HepG2 (cell line): ENCODE results near the gene C1QL2. TPM values are rescaled to one million over a fixed set of nuclear protein-coding genes. Genes with fewer than 3 reads are reported as not detected.
A peak's percentile ranks its signal among the peaks of the same experiment; 100 is the strongest.

ENCODE experiments used
- ATAC-seq: fragments of 200-7000 bp; cut with Tn5 transposase; 3 replicates; pipeline ENCODE4 v1.9.1; 2020; ENCODE audit warnings: mild to moderate bottlenecking, moderate library complexity
- BruUV-seq: library from RNA; stranded (reverse); fragments of 400-500 nt; replicated peaks from 2 replicates; lab custom pipeline; 2021; lab: Mats Ljungman, UMichigan
- CTCF ChIA-PET: fragments of 300-600 bp; formaldehyde crosslinking; extraction: SDS; loops from one replicate; lab custom pipeline; 2021; ENCODE audit warnings: low total read pairs, inconsistent platforms, low intra/inter-chr PET ratio; lab: Yijun Ruan, JAX
- POLR2A ChIA-PET: fragments of 350-600 bp; sonication (Branson Sonifier 250); formaldehyde crosslinking; loops from one replicate; lab custom pipeline; 2020; ENCODE audit warnings: antibody characterized with exemption, inconsistent platforms; lab: Yijun Ruan, JAX
- DNase-seq: peaks from one replicate; pipeline ENCODE4 v3.0.0-alpha.2; 2015; ENCODE audit warnings: low spot score
- FAIRE-seq: peaks from 3 replicates; lab custom pipeline; 2011; peaks lifted over from hg19 to GRCh38; lab: Jason Lieb, UNC
- H2AFZ ChIP-seq: one replicate; pipeline ENCODE4 v1.6.1; 2011; ENCODE audit warnings: low read length, inconsistent platforms
- H3K27ac ChIP-seq: fragments of 300-600 bp; 3 replicates; pipeline ENCODE4 v1.8.0; 2011; ENCODE audit warnings: mixed run types, mild to moderate bottlenecking, mixed read lengths, low read length, inconsistent platforms; ENCODE audit not compliant: insufficient read depth; ENCODE audit errors: extremely low read length
- H3K27me3 ChIP-seq, 2 experiments: fragments of 200-600 bp in 1 of 2; 2 replicates in 1 of 2; 3 replicates in 1 of 2; pipeline versions ENCODE4 v1.6.0 to v1.8.0; 2011; ENCODE audit warnings: low read length in 2 of 2, mild to moderate bottlenecking in 2 of 2, moderate library complexity in 2 of 2, inconsistent platforms in 1 of 2; ENCODE audit not compliant: insufficient read depth in 2 of 2, control insufficient read depth in 1 of 2
- H3K36me3 ChIP-seq, 2 experiments: fragments of 200-600 bp in 1 of 2; replicated peaks in 1 of 2; 2 replicates in 1 of 2; 3 replicates in 1 of 2; pipeline versions ENCODE4 v1.5.1 to v1.8.0; 2011; ENCODE audit warnings: low read length in 2 of 2, inconsistent platforms in 1 of 2; ENCODE audit not compliant: insufficient read depth in 2 of 2, control insufficient read depth in 1 of 2
- H3K4me1 ChIP-seq: 2 replicates; pipeline ENCODE4 v1.5.1; 2012; ENCODE audit warnings: low read length, inconsistent platforms; ENCODE audit not compliant: insufficient read depth
- H3K4me2 ChIP-seq: 2 replicates; pipeline ENCODE4 v1.6.0; 2011; ENCODE audit warnings: low read depth, low read length, inconsistent platforms
- H3K4me3 ChIP-seq, 3 experiments: fragments of 200-600 bp in 1 of 3; sonication (generic), shearing (Covaris generic) in 1 of 3; replicated peaks in 1 of 3; 2 replicates each; pipeline ENCODE4 v1.5.1; 2011 to 2016; ENCODE audit warnings: low read length in 3 of 3, inconsistent platforms in 2 of 3, low read depth in 2 of 3, mild to moderate bottlenecking in 2 of 3, control low read depth in 1 of 3, mixed read lengths in 1 of 3; ENCODE audit not compliant: insufficient read depth in 1 of 3
- H3K79me2 ChIP-seq: one replicate; pipeline ENCODE4 v1.6.1; 2011; ENCODE audit warnings: low read length, inconsistent platforms; ENCODE audit not compliant: insufficient read depth
- H3K9ac ChIP-seq: 2 replicates; pipeline ENCODE4 v1.6.0; 2011; ENCODE audit warnings: mild to moderate bottlenecking, low read depth, low read length, inconsistent platforms; ENCODE audit not compliant: insufficient read depth
- H3K9me3 ChIP-seq: 2 replicates; pipeline ENCODE4 v1.5.1; 2012; ENCODE audit warnings: mild to moderate bottlenecking, low read length
- H4K20me1 ChIP-seq: 2 replicates; pipeline ENCODE4 v1.6.0; 2011; ENCODE audit warnings: inconsistent platforms, mild to moderate bottlenecking, low read length, moderate library complexity; ENCODE audit not compliant: insufficient read depth
- BHLHE40 ChIP-seq: IDR thresholded peaks from 2 replicates; pipeline ENCODE4 v1.6.1; 2011; ENCODE audit warnings: low read length, improper control_type of control experiment
- GZF1 ChIP-seq: sonication (generic); formaldehyde crosslinking; IDR thresholded peaks from 2 replicates; pipeline ENCODE4 v1.5.1; 2020; ENCODE audit warnings: mild to moderate bottlenecking, missing genetic modification reagents
- HINFP ChIP-seq: sonication (generic); formaldehyde crosslinking; IDR thresholded peaks from 2 replicates; pipeline ENCODE4 v1.4.0; 2020; ENCODE audit warnings: low read depth, mild to moderate bottlenecking, missing genetic modification reagents
- HNF4G ChIP-seq, 2 experiments: sonication (generic) in 1 of 2; formaldehyde crosslinking in 1 of 2; IDR thresholded peaks; 2 replicates each; pipeline versions ENCODE4 v1.4.0 to v1.6.1; 2011 to 2020; ENCODE audit warnings: borderline replicate concordance in 2 of 2, low read depth in 2 of 2, mild to moderate bottlenecking in 2 of 2, low read length in 1 of 2, missing genetic modification reagents in 1 of 2, moderate library complexity in 1 of 2
- HNRNPL ChIP-seq: fragments of 200-400 bp; formaldehyde crosslinking; IDR thresholded peaks from 2 replicates; pipeline ENCODE4 v1.6.1; 2017; ENCODE audit warnings: mild to moderate bottlenecking, low read depth, low read length
- JUND ChIP-seq: sonication (generic); formaldehyde crosslinking; IDR thresholded peaks from 2 replicates; pipeline ENCODE4 v1.8.0; 2022; ENCODE audit warnings: mild to moderate bottlenecking, missing genetic modification reagents
- REXO4 ChIP-seq: sonication (generic); formaldehyde crosslinking; IDR thresholded peaks from 2 replicates; pipeline ENCODE4 v1.8.0; 2022; ENCODE audit warnings: missing genetic modification reagents, mild to moderate bottlenecking, borderline replicate concordance
- THRA ChIP-seq: sonication (generic); formaldehyde crosslinking; IDR thresholded peaks from 2 replicates; pipeline ENCODE4 v1.4.0; 2020; ENCODE audit warnings: missing genetic modification reagents, borderline replicate concordance
- ZNF224 ChIP-seq: sonication (generic); formaldehyde crosslinking; IDR thresholded peaks from 2 replicates; pipeline ENCODE4 v1.5.0; 2020; ENCODE audit warnings: mild to moderate bottlenecking, missing genetic modification reagents
- ZNF33B ChIP-seq: sonication (generic); formaldehyde crosslinking; IDR thresholded peaks from 2 replicates; pipeline ENCODE4 v1.5.1; 2020; ENCODE audit warnings: mild to moderate bottlenecking, missing genetic modification reagents
- WGBS: methylation state at CpG from one replicate; pipeline ENCODE4 v1.1.6; 2017; ENCODE audit warnings: low lambda C conversion rate; 5-methylcytosine and 5-hydroxymethylcytosine counted together
- in situ Hi-C: cut with HindIII; loops from 2 replicates; pipeline ENCODE4 v1.10.0; 2017; ENCODE audit warnings: low pct_unique_long_range_greater_than_20kb; ENCODE audit not compliant: extremely low pct_ligation_motif_present
- intact Hi-C: fragments of 100-400 bp; cut with micrococcal nuclease; formaldehyde crosslinking; loops from one replicate; pipeline ENCODE4 v1.10.0; 2022; ENCODE audit not compliant: unreplicated experiment
- polyA plus RNA-seq, 8 experiments: library from polyadenylated mRNA; depleted of rRNA in 3 of 8; stranded (reverse) in 7 of 8; unstranded in 1 of 8; fragments of >200 nt; fragmentation: Illumina TruSeq in 4 of 8; extraction: Trizol in 4 of 8; gene quantifications; 2 replicates each; pipeline versions ENCODE4 v1.2.1 to v1.2.3, GENCODE V29; 2011 to 2016; ENCODE audit warnings: low read depth in 4 of 8, missing spikeins in 1 of 8, mixed read lengths in 1 of 8; ENCODE audit not compliant: insufficient read depth in 1 of 8
- total RNA-seq, 5 experiments: library from RNA; depleted of rRNA; stranded (reverse); fragments of >200 nt; fragmentation: Illumina TruSeq; extraction: Trizol; gene quantifications; 2 replicates each; pipeline ENCODE4 v1.2.3, GENCODE V29; 2016; ENCODE audit warnings: low read depth in 1 of 5

Gene C1QL2
- total and polyA plus RNA-seq, 2 of the 13 experiments (the other 11 are each of a cell fraction or from before 2014, with no cell fraction given), result not detected

GRCh38 chr2:119142824-119143223 lies 15.7 kb downstream of the C1QL2 start:
- DNase-seq (peak; percentile 24), FAIRE-seq (no peak), ATAC-seq (no peak)
- WGBS, result 4% methylated on average over 11 of the region's 11 CpGs
- Histone ChIP-seq H3K4me3 (no peak overlapping the region), H3K4me2 (no peak overlapping the region), H3K36me3 (no peaks in the 10 kb centered on the region), H3K9me3 (no peaks in the 10 kb centered on the region), H4K20me1 (no peaks in the 10 kb centered on the region), H3K79me2 (no peaks in the 10 kb centered on the region), H3K27ac (no peak overlapping the region)
- intact Hi-C loops, result no loop called here
- in situ Hi-C loops, result no loop called here
- POLR2A ChIA-PET, result no interaction called here
- TF ChIP-seq HINFP (CRISPR knock-in tag) (no peak), ZNF33B (CRISPR knock-in tag) (no peak), BHLHE40 (no peak), THRA (CRISPR knock-in tag) (no peak), REXO4 (CRISPR knock-in tag) (no peak), ZNF224 (CRISPR knock-in tag) (no peak), HNRNPL (0 out of 2 replicates have a peak, but pooled peaks have one; percentile 47), HNF4G (IDR thresholded peaks at IDR 0.05; ENCODE audit: borderline replicate concordance, low read depth, low read length) (no peak), HNF4G (CRISPR knock-in tag; IDR thresholded peaks at IDR 0.05; ENCODE audit: borderline replicate concordance, low read depth) (no peak), JUND (no peak), GZF1 (CRISPR knock-in tag) (peak; percentile 95)
- TF ChIP-seq, all 625 proteins: peak for 2
- CTCF ChIA-PET, result no interaction called here
- H3K4me1 ChIP-seq, result no peaks in the 10 kb centered on the region
- BruUV-seq, result no TSS peak
- H3K27me3 ChIP-seq, result peaks cover 0 to 45% of the 10 kb centered on the region in 2 experiments; a peak in 3 of 5 replicates
- no peak overlapping the region for H3K9ac ChIP-seq
- no peak overlapping the region for H2AFZ ChIP-seq
